Astrocyte (in vitro differentiated cells and primary cell): ENCODE data around the gene GLRA2. TPM values are rescaled to one million over a fixed set of nuclear protein-coding genes. Genes with fewer than 3 reads are reported as not detected.
A peak's percentile ranks its signal among the peaks of the same experiment; 100 is the strongest.

Experiments used
- DNase-seq: peaks from one replicate; pipeline ENCODE4 v3.0.0-alpha.2; 2010; ENCODE audit warnings: low read depth
- FAIRE-seq: peaks from 2 replicates; lab custom pipeline; 2011; peaks lifted over from hg19 to GRCh38; lab: Jason Lieb, UNC
- H2AFZ ChIP-seq: 2 replicates; pipeline ENCODE4 v1.6.0; 2012; ENCODE audit warnings: low read depth, low read length, inconsistent platforms
- H3K27ac ChIP-seq: 2 replicates; pipeline ENCODE4 v1.5.1; 2011; ENCODE audit warnings: low read depth, low read length, inconsistent platforms
- H3K27me3 ChIP-seq: 2 replicates; pipeline ENCODE4 v1.6.0; 2011; ENCODE audit warnings: low read length, inconsistent platforms; ENCODE audit not compliant: insufficient read depth
- H3K36me3 ChIP-seq: 2 replicates; pipeline ENCODE4 v1.5.1; 2011; ENCODE audit warnings: low read length, inconsistent platforms; ENCODE audit not compliant: insufficient read depth
- H3K4me1 ChIP-seq: 2 replicates; pipeline ENCODE4 v1.5.1; 2011; ENCODE audit warnings: low read length, inconsistent platforms; ENCODE audit not compliant: insufficient read depth
- H3K4me2 ChIP-seq: 2 replicates; pipeline ENCODE4 v1.6.0; 2012; ENCODE audit warnings: low read length, inconsistent platforms
- H3K4me3 ChIP-seq: 2 replicates; pipeline ENCODE4 v1.5.1; 2011; ENCODE audit warnings: low read depth, mild to moderate bottlenecking, low read length, inconsistent platforms; ENCODE audit not compliant: insufficient read depth
- H3K79me2 ChIP-seq: 2 replicates; pipeline ENCODE4 v1.6.0; 2012; ENCODE audit warnings: mild to moderate bottlenecking, low read length, inconsistent platforms; ENCODE audit not compliant: insufficient read depth
- H3K9ac ChIP-seq: 2 replicates; pipeline ENCODE4 v1.6.0; 2012; ENCODE audit warnings: mild to moderate bottlenecking, low read length, inconsistent platforms
- H3K9me3 ChIP-seq: 2 replicates; pipeline ENCODE4 v1.5.1; 2012; ENCODE audit warnings: low read depth, mild to moderate bottlenecking, low read length, inconsistent platforms; ENCODE audit not compliant: insufficient read depth
- H4K20me1 ChIP-seq: 2 replicates; pipeline ENCODE4 v1.6.0; 2012; ENCODE audit warnings: low read length, inconsistent platforms; ENCODE audit not compliant: insufficient read depth
- H3K27ac Mint-ChIP-seq: one replicate; pipeline ENCODE4 v1.8.0; 2021; ENCODE audit warnings: mild to moderate bottlenecking, mixed read lengths; ENCODE audit not compliant: unreplicated experiment
- H3K27me3 Mint-ChIP-seq: one replicate; pipeline ENCODE4 v1.8.0; 2021; ENCODE audit warnings: low read depth, mixed read lengths; ENCODE audit not compliant: unreplicated experiment
- H3K36me3 Mint-ChIP-seq: one replicate; pipeline ENCODE4 v1.8.0; 2021; ENCODE audit warnings: low read depth, mixed read lengths; ENCODE audit not compliant: unreplicated experiment
- H3K4me1 Mint-ChIP-seq: one replicate; pipeline ENCODE4 v1.8.0; 2021; ENCODE audit warnings: low read depth, mixed read lengths; ENCODE audit not compliant: unreplicated experiment
- H3K4me3 Mint-ChIP-seq: one replicate; pipeline ENCODE4 v1.8.0; 2021; ENCODE audit warnings: mild to moderate bottlenecking, moderate library complexity, mixed read lengths; ENCODE audit not compliant: unreplicated experiment
- H3K9me3 Mint-ChIP-seq: one replicate; pipeline ENCODE4 v1.8.0; 2021; ENCODE audit warnings: mild to moderate bottlenecking, mixed read lengths; ENCODE audit not compliant: unreplicated experiment
- EZH2 ChIP-seq: IDR thresholded peaks from 2 replicates; pipeline ENCODE4 v1.6.1; 2012; ENCODE audit warnings: mild to moderate bottlenecking, low read length, inconsistent platforms; ENCODE audit not compliant: insufficient read depth
- total RNA-seq: library from RNA; stranded (reverse); gene quantifications from 2 replicates; pipeline ENCODE4 v1.2.1, GENCODE V29; 2021
- TF ChIP-seq, protein P1 (sequence below): IDR thresholded peaks from 2 replicates; pipeline ENCODE4 v1.5.1; 2011; ENCODE audit warnings: low read depth, mild to moderate bottlenecking, inconsistent platforms, low read length, moderate library complexity; ENCODE audit not compliant: insufficient read depth

The GLRA2 gene
- total RNA-seq, 1 donor from 2014 or later: not detected

DNA sequence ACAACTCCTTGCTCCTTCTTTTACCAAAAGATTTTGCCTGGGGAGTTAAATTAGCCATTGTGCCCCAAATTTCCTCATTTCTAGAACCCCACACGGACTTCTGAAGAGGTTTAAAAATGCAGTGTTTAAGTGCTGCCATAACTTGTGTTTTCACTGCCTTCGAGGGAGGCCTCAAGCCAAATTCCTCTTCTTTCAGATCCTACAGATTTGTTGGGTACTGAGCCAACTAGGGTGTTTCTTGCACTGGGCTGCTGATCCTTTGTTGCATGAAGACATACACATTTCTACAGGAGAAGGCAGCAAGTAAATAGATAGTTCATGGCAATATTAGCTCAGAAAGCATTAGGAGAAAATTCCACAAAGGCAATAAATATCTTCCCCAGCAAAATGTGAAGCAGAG, 43.8 kb downstream of the GLRA2 start:
- TF ChIP-seq EZH2: no peak
- TF ChIP-seq, protein P1, sequence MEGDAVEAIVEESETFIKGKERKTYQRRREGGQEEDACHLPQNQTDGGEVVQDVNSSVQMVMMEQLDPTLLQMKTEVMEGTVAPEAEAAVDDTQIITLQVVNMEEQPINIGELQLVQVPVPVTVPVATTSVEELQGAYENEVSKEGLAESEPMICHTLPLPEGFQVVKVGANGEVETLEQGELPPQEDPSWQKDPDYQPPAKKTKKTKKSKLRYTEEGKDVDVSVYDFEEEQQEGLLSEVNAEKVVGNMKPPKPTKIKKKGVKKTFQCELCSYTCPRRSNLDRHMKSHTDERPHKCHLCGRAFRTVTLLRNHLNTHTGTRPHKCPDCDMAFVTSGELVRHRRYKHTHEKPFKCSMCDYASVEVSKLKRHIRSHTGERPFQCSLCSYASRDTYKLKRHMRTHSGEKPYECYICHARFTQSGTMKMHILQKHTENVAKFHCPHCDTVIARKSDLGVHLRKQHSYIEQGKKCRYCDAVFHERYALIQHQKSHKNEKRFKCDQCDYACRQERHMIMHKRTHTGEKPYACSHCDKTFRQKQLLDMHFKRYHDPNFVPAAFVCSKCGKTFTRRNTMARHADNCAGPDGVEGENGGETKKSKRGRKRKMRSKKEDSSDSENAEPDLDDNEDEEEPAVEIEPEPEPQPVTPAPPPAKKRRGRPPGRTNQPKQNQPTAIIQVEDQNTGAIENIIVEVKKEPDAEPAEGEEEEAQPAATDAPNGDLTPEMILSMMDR: no peak
- Mint-ChIP-seq H3K27ac (no peak overlapping the region), H3K4me3 (no peak overlapping the region), H3K9me3 (no peaks in the 10 kb centered on the region), H3K36me3 (no peaks in the 10 kb centered on the region), H3K4me1 (no peaks in the 10 kb centered on the region), H3K27me3 (no peaks in the 10 kb centered on the region)
- FAIRE-seq: peak; percentile 91
- Histone ChIP-seq H4K20me1 (no peaks in the 10 kb centered on the region), H3K9ac (no peak overlapping the region), H2AFZ (no peak overlapping the region), H3K4me3 (no peak overlapping the region), H3K27me3 (no peaks in the 10 kb centered on the region), H3K4me2 (no peak overlapping the region), H3K36me3 (no peaks in the 10 kb centered on the region), H3K9me3 (no peaks in the 10 kb centered on the region), H3K79me2 (no peaks in the 10 kb centered on the region), H3K4me1 (no peaks in the 10 kb centered on the region), H3K27ac (no peak overlapping the region)
- DNase-seq: no peak

DNA sequence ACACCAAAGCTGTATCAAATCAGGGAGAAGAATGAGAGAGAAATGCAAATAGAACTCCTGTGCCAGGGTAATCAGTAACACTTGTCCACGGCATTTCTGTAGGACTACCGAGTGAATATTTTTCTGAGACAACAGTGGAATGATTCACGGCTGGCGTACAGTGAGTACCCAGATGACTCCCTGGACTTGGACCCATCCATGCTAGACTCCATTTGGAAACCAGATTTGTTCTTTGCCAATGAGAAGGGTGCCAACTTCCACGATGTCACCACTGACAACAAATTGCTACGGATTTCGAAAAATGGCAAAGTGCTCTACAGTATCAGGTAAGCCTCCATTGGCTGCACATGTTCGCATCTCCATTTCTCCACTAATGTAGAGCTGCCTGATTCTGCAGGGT, 51.7 kb downstream of the GLRA2 start:
- Histone ChIP-seq H3K27me3 (no peaks in the 10 kb centered on the region), H3K36me3 (no peaks in the 10 kb centered on the region), H3K4me1 (no peaks in the 10 kb centered on the region), H3K27ac (no peak overlapping the region), H2AFZ (no peak overlapping the region), H3K4me3 (no peak overlapping the region), H3K4me2 (no peak overlapping the region), H3K79me2 (no peaks in the 10 kb centered on the region), H4K20me1 (no peaks in the 10 kb centered on the region), H3K9me3 (no peaks in the 10 kb centered on the region), H3K9ac (no peak overlapping the region)
- Mint-ChIP-seq H3K4me3 (no peak overlapping the region), H3K27me3 (no peaks in the 10 kb centered on the region), H3K27ac (no peak overlapping the region), H3K4me1 (no peaks in the 10 kb centered on the region), H3K9me3 (no peaks in the 10 kb centered on the region), H3K36me3 (no peaks in the 10 kb centered on the region)
- TF ChIP-seq EZH2: no peak
- TF ChIP-seq, protein P1: no peak
- FAIRE-seq (no peak), DNase-seq (no peak)

DNA sequence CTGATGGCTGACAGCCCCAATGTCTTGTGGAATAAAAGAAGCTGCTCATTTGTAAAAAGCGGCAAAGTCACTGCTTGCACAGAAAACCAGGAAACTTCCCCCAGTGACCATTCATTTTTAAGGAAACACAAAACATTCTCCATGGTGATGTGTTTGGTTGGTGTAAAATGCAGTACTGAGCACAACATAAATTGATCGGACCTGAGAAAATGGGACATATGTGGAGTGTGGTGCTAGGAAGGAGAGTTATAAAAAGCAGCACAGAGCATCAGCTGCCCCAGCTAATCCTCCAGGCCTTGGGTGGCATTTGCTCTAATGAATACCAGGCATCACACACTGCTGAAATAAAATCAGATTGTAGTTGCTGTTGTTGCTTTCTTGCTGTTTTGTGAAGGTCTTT, 55.2 kb downstream of the GLRA2 start:
- H3K9me3 Mint-ChIP-seq: peaks cover 5% of the 10 kb centered on the region
- peak; percentile 92 for FAIRE-seq
- TF ChIP-seq, protein P1: no peak
- no peak for TF ChIP-seq EZH2

More for the DNA sequence above, 55.2 kb downstream of the GLRA2 start:
- Mint-ChIP-seq H3K27ac (no peak overlapping the region), H3K4me3 (no peak overlapping the region), H3K27me3 (no peaks in the 10 kb centered on the region), H3K36me3 (no peaks in the 10 kb centered on the region), H3K4me1 (no peaks in the 10 kb centered on the region)
- no peaks in the 10 kb centered on the region for H3K9me3 ChIP-seq
- H3K4me2 ChIP-seq: no peak overlapping the region
- no peak overlapping the region for H3K27ac ChIP-seq
- no peaks in the 10 kb centered on the region for H3K4me1 ChIP-seq
- H3K27me3 ChIP-seq: no peaks in the 10 kb centered on the region
- no peaks in the 10 kb centered on the region for H3K36me3 ChIP-seq
- H3K79me2 ChIP-seq: no peaks in the 10 kb centered on the region
- no peak overlapping the region for H3K9ac ChIP-seq
- no peaks in the 10 kb centered on the region for H4K20me1 ChIP-seq
- H2AFZ ChIP-seq: no peak overlapping the region
- H3K4me3 ChIP-seq: no peak overlapping the region
- DNase-seq: no peak
